Psoas muscle (tissue), 8 donors: Measurements from ENCODE around the gene AKR1C8. TPM values are rescaled to one million over a fixed set of nuclear protein-coding genes. Genes with fewer than 3 reads are reported as not detected.

ENCODE experiments used
- ATAC-seq, 4 donors: fragments of 200-7000 bp; cut with Tn5 transposase; one replicate each; pipeline ENCODE4 v1.9.1; 2020; ENCODE audit warnings: moderate library complexity in 3 of 4, mild to moderate bottlenecking in 2 of 4
- DNase-seq, 2 donors: peaks; one replicate each; pipeline ENCODE4 v3.0.0-alpha.2; 2020
- H3K27ac ChIP-seq: fragments of 200-600 bp; one replicate; pipeline ENCODE4 v1.8.0; 2022
- H3K27me3 ChIP-seq, 3 donors: fragments of 200-600 bp in 1 of 3; one replicate each; pipeline versions ENCODE4 v1.6.1 to v1.8.0; 2013 to 2022; ENCODE audit warnings: low read length in 2 of 3, mild to moderate bottlenecking in 2 of 3, moderate library complexity in 1 of 3; ENCODE audit not compliant: insufficient read depth in 3 of 3
- H3K36me3 ChIP-seq, 2 donors: fragments of 200-600 bp in 1 of 2; one replicate each; pipeline versions ENCODE4 v1.6.1 to v1.8.0; 2013 to 2022; ENCODE audit warnings: low read depth in 1 of 2, mild to moderate bottlenecking in 1 of 2, moderate library complexity in 1 of 2; ENCODE audit not compliant: insufficient read depth in 1 of 2
- H3K4me1 ChIP-seq: fragments of 200-600 bp; one replicate; pipeline ENCODE4 v1.8.0; 2022
- H3K4me3 ChIP-seq: fragments of 200-600 bp; one replicate; pipeline ENCODE4 v1.8.0; 2022; ENCODE audit warnings: mild to moderate bottlenecking
- H3K9me3 ChIP-seq: fragments of 200-600 bp; one replicate; pipeline ENCODE4 v1.8.0; 2022
- CTCF ChIP-seq: fragments of 200-600 bp; IDR thresholded peaks from one replicate; pipeline ENCODE4 v1.8.0; 2022; ENCODE audit warnings: antibody characterized with exemption
- WGBS, 3 donors: extraction: QIAGEN DNeasy Blood & Tissue Kit; methylation state at CpG; one replicate each; pipeline versions ENCODE4 v1.1.6 to v1.1.7; 2013; 5-methylcytosine and 5-hydroxymethylcytosine counted together
- intact Hi-C, 2 donors: fragments of 100-400 bp; cut with DNase I; formaldehyde crosslinking; loops; one replicate each; pipeline versions ENCODE4 v1.11.0 to v1.14.2; 2022
- polyA plus RNA-seq, 3 donors: library from polyadenylated mRNA; stranded (reverse); fragments of 200-250 nt; gene quantifications; one replicate each; pipeline ENCODE4 v1.2.3, GENCODE V29; 2013
- total RNA-seq, 4 donors: library from RNA; stranded (reverse); fragmentation: NEBNext Ultra II Directional in 2 of 4; extraction: Animal tissue kit (Norgen Biotek cat#: 25700) in 2 of 4; gene quantifications; one replicate each; pipeline versions ENCODE4 v1.2.1 to v1.2.4, GENCODE V29; 2021 to 2023
- donor health status: healthy with polysubstance abuse.
- donor health status: DM: no; HTN: no; CAD: no; lungs with moderate emphysema.
- donor health status: Bipolar disorder and iron deficiency.
- donor health status: healthy.
- donor health status: DM: yes; HTN: yes; CAD: no.
- donor health status: DM: no; HTN: no; CAD: no.
- donor health status: DM: no; HTN: no; CAD: no.
- donor health status: DM: yes; HTN: yes; CAD: no.

Gene AKR1C8
- total and polyA plus RNA-seq, 7 donors = not detected

DNA sequence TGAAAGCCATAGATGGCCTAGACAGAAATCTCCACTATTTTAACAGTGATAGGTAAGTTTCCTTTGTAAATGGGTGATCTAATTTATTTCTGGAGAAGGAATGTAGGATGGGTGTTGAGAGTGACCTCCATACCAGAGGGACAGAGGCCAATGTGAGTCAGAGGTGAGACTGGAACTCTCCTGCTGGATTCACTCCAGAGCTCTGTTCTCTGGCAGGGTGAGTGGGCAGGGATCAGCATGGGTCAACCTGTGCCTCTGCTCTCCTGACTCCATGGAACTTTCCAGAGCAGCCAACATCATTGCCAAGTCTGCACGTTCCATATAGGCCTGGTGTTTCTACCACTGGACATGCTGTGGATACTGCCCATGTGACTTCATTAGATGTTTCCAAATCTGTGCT, 79.3 kb downstream of the AKR1C8 start:
- intact Hi-C loops = no loop called here
- H3K4me3 ChIP-seq = no peak overlapping the region
- ATAC-seq (peak in 3 of 4 donors; percentile 75 to 90 (median 78)), DNase-seq (no peak)
- H3K27ac ChIP-seq = no peak overlapping the region
- H3K9me3 ChIP-seq = no peaks in the 10 kb centered on the region
- peaks cover 0 to 72% of the 10 kb centered on the region in 2 donors for H3K36me3 ChIP-seq
- no peaks in the 10 kb centered on the region for H3K27me3 ChIP-seq
- no peak for TF ChIP-seq CTCF
- H3K4me1 ChIP-seq = no peaks in the 10 kb centered on the region
- WGBS, 3 donors = 65 to 87% (median 78%) methylated on average over 1 of the region's 1 CpG

Other genes with a start within 250 kb of the AKR1C8 start
- gene AKR1C1, start 221.7 kb downstream of the AKR1C8 start, total RNA-seq = 100 to 1,000 TPM in 1 of 4 donors, 10 to 100 TPM in 3; 36.5 to 568 (median 80.5) TPM
- 1,000 to 10,000 TPM in 2 of 3 donors, 100 to 1,000 TPM in 1; 212 to 1,974 (median 1,595) TPM for gene AKR1C1, start 221.7 kb downstream of the AKR1C8 start, polyA plus RNA-seq
- 100 to 1,000 TPM in 2 of 4 donors, 10 to 100 TPM in 2; 38.7 to 982 (median 119) TPM for gene AKR1C2, start 181.3 kb downstream of the AKR1C8 start, total RNA-seq
- 1,000 to 10,000 TPM in 1 of 3 donors, 100 to 1,000 TPM in 2; 124 to 2,054 (median 400) TPM for gene AKR1C2, start 181.3 kb downstream of the AKR1C8 start, polyA plus RNA-seq
- gene AKR1C3, start 90.7 kb downstream of the AKR1C8 start, total RNA-seq = 1,000 to 10,000 TPM in 1 of 4 donors, 10 to 100 TPM in 3; 20.6 to 1,247 (median 39.8) TPM
- gene AKR1C3, start 90.7 kb downstream of the AKR1C8 start, polyA plus RNA-seq = 100 to 1,000 TPM in 1 of 3 donors, 10 to 100 TPM in 2; 16.6 to 365 (median 33.7) TPM
- gene AKR1C4, start 11.7 kb upstream of the AKR1C8 start, total RNA-seq = not detected
- not detected for gene AKR1C4, start 11.7 kb upstream of the AKR1C8 start, polyA plus RNA-seq
- gene UCN3, start 179.8 kb upstream of the AKR1C8 start, total RNA-seq = not detected
- gene UCN3, start 179.8 kb upstream of the AKR1C8 start, polyA plus RNA-seq = not detected
- gene TUBAL3, start 219.7 kb upstream of the AKR1C8 start, total RNA-seq = under 1 TPM in 2 of 4 donors, not detected in 2; 0.15 to 0.16 TPM
- under 1 TPM; 0.06 to 0.23 (median 0.10) TPM for gene TUBAL3, start 219.7 kb upstream of the AKR1C8 start, polyA plus RNA-seq
- 10 to 100 TPM; 35.6 to 44.0 (median 42.0) TPM for gene NET1, start 227.4 kb upstream of the AKR1C8 start, total RNA-seq
- gene NET1, start 227.4 kb upstream of the AKR1C8 start, polyA plus RNA-seq = 10 to 100 TPM; 14.3 to 20.7 (median 18.3) TPM